ENCODE results near the gene ACTRT3. TPM values are rescaled to one million over a fixed set of nuclear protein-coding genes. Genes with fewer than 3 reads are reported as not detected.

ACTRT3 gene
- 1 to 10 TPM; 2.0 to 3.3 (median 3.0) TPM for total RNA-seq

DNA sequence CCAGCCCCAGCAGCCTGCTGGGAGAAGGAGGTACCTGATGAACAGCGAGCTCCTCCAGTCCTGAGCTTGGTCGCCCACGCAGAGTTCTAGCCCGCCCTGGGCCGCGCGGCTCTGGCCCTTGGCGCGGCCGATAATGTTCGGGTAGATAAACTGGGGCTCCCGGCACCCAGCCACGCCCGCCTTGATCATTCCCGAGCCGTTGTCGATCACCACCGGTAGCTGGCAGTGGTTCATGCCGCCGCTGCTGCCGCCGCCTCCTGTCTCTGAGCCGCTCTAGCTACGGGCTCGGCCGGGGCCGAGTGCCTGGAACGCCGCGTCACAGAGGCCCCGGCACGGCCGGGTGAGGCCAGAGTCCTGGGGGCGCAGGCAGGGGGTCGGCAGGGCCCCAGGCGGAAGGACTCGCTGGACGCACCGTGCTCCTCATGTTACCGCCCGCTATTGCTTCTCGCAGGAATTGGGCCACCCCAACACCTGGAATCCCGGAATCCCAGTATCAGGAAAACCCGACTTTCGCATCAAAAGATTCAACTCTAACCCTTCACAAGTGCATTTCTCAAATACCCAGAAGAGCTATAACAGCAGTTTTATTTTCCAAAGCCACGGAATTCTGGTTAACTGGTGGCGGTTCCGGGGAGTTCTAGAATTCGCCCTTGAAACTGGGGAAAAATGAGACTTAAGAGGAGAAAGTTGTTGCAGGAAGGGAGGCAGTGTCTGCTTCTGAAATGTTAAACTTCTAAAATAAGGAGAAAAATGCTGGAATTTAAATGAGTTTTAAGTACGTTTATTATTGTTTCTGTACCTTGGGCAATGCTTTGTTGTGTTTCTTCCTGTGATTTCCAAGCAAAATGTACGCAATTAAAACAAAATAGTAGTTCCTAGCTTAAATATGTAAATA is at the start of gene ACTRT3:
Gene ACTRT3, minus strand, starts transcription at position 275 of the 895 bp plus-strand sequence. Its CDS starts 41 bp downstream, at position 234.
- no peaks in the 10 kb centered on the region for H3K9me3 ChIP-seq
- TF ChIP-seq CTCF (IDR thresholded peaks at IDR 0.05) (no peak), POLR2A (IDR thresholded peaks at IDR 0.05) (peak in 1 of 2 donors; percentile 45)
- no peaks in the 10 kb centered on the region for H3K27me3 ChIP-seq
- no peaks in the 10 kb centered on the region for H3K36me3 ChIP-seq
- H3K27ac ChIP-seq = peak within 1 kb of the TSS; percentile 83 to 98 (median 91)
- H3K4me3 ChIP-seq (replicated peaks in 1 of 3) = peak within 1 kb of the TSS; percentile 10 to 30 (median 27)
- 2 to 6% methylated on average over 16 to 24 of the region's 51 CpGs for WGBS, 2 donors
- peaks cover 6 to 8% of the 10 kb centered on the region in 2 donors for H3K4me1 ChIP-seq
- intact Hi-C loops (cut with DNase I) = no loop called here
- peak; percentile 65 to 71 for DNase-seq

GRCh38 chr3:169818316-169818715 is 49.0 kb upstream of the ACTRT3 start:
- DNase-seq = no peak
- Histone ChIP-seq H3K27me3 (no peaks in the 10 kb centered on the region), H3K9me3 (no peaks in the 10 kb centered on the region), H3K27ac (no peak overlapping the region), H3K4me3 (replicated peaks in 1 of 3) (no peak overlapping the region), H3K4me1 (no peaks in the 10 kb centered on the region), H3K36me3 (no peaks in the 10 kb centered on the region)
- no peak for TF ChIP-seq CTCF (IDR thresholded peaks at IDR 0.05)
- no peak for TF ChIP-seq POLR2A (IDR thresholded peaks at IDR 0.05)
- intact Hi-C loops (cut with DNase I) = no loop called here
- 80 to 82% methylated on average over 2 of the region's 2 CpGs for WGBS, 2 donors

DNA sequence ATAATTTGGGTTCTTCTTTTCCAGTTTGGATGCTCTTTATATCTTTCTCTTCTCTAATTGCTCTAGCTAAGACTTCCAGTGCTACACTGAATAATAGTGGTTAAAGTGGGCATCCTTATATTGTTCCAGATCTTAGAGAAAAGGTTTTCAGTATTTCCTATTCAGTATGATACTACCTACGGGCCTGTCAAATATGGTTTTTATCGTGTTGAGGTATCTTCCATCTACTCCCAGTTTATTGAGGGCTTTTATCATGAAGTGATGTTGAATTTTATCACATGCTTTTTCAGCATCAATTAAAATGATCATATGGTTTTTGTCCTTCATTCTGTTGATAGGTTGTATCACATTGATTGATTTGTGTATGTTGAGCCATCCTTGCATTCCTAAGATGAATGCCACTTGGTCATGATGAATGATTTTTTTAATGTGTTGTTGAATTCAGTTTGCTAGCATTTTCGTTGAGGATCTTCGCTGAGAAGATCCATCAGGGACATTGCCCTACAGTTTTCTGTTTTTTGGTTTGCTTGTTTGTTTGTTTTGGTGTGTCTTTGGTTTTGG is 46.3 kb upstream of the ACTRT3 start:
- no peaks in the 10 kb centered on the region for H3K27me3 ChIP-seq
- WGBS, 2 donors = 95 to 98% methylated on average over 4 of the region's 4 CpGs
- no peak for DNase-seq

DNA sequence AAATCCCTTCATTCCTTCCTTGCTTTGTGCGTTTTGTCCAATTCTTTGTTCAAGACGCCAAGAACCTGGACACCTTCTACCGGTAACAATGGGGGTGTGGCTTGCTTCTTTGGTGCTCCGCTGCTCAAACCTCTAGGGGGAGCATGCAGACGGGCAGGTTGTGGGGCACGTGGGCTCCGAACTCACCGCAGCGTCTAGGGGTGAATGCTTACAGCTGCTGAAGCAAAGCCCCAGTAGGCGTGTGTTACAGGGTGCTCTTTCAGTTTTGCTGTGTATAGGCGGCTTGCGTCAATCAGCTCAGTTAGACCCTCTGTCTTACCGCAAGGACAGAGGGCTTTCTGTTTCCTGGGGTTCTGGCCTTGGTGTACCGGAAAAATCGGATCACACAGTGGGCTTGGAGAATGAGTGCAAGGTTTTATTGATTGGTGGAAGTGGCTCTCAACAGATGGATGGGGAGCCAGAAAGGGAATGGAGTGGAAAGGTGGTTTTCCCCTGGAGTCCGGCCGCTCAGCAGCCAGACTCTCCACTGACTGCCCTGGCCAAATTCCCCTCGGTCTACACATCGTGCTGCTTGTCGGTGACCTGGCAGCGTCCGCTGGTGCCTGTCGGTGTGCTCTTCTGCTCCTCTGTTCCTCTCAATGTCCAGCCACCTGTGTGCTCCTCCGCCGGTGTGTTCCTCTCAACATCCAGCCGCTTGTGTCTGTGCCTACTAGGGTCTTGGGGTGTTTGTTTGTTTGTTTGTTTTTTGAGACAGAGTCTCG is 44.6 kb upstream of the ACTRT3 start:
- Histone ChIP-seq H3K4me3 (replicated peaks in 1 of 3) (peak overlapping the region in 1 of 3 donors; percentile 78), H3K9me3 (no peaks in the 10 kb centered on the region), H3K36me3 (no peaks in the 10 kb centered on the region), H3K27ac (no peak overlapping the region), H3K4me1 (peaks cover 5 to 6% of the 10 kb centered on the region in 2 donors), H3K27me3 (no peaks in the 10 kb centered on the region)
- DNase-seq = peak; percentile 36 to 37
- intact Hi-C loops (cut with DNase I) = no loop called here
- WGBS, 2 donors = 65 to 67% methylated on average over 27 of the region's 27 CpGs
- peak in 2 of 6 experiments; percentile 41 for TF ChIP-seq CTCF (IDR thresholded peaks at IDR 0.05)
- TF ChIP-seq POLR2A (IDR thresholded peaks at IDR 0.05) = no peak

More for the DNA sequence above, 46.3 kb upstream of the ACTRT3 start:
- TF ChIP-seq CTCF (IDR thresholded peaks at IDR 0.05) (no peak), POLR2A (IDR thresholded peaks at IDR 0.05) (no peak)
- intact Hi-C loops (cut with DNase I) = no loop called here
- Histone ChIP-seq H3K27ac (no peak overlapping the region), H3K4me3 (replicated peaks in 1 of 3) (no peak overlapping the region), H3K4me1 (peaks cover 5 to 6% of the 10 kb centered on the region in 2 donors), H3K9me3 (no peaks in the 10 kb centered on the region), H3K36me3 (no peaks in the 10 kb centered on the region)

Measured in thyroid gland (tissue), 4 donors.